A204.1 (cell line): ENCODE measurements around the gene MAGEA2.
"Not testable (repeated sequence)": the region's sequence is repeated elsewhere in the genome, so short reads cannot be mapped to it uniquely, and the experiment has no call there.

Experiments used
- FAIRE-seq: peaks from 2 replicates; lab custom pipeline; 2012; peaks lifted over from hg19 to GRCh38; lab: Jason Lieb, UNC

The MAGEA2 gene

DNA sequence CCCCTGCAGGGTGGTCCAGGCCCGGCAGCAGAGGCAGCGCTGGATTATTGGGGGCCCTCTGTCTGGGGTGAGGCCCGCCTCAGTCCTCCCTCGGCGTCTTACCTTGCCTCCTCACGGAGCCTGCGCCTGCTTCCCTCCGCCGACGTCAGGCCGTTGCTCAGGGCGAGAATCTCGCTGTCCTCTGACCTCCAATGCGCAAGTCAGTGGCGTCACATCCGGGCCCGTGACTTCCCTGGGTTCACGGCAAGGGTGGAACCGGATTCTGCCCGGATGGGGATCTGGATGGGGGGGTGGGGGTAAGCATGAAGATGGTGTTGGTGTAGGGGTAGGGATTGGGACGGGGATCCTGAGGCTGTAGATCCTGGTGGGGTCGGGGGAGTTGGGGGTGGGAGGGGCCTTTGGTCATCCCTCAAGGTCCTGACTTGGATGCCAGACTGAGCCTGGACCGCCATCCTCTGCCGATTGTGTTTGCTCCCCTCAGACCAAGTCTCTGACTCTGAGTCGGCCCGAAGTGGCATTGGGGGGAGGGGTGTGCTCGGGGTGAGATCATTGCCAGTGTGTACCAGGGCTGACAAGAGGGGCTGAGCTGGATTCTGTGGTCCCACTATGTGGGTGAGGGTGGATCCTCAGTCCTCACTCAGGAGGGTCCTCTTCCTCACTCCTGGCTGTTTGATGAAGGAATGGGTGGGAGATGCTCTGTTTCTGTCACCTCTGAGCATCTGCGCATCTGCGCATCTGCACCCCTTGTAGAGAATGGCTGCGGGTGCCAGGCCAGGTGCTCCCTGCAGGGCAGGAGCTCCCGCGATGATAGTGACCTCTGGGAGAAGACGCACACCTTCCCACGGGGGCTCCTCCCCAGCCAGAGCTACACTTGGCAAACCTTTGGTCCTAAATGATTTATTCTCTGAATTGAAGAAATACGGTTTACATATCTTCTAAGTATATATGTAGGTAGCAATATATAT is at the start of gene MAGEA2:
Gene MAGEA2, minus strand, starts transcription at position 157 of the 965 bp plus-strand sequence. CDS start 2,479 bp downstream, outside the sequence.
- not testable (repeated sequence) for FAIRE-seq

DNA sequence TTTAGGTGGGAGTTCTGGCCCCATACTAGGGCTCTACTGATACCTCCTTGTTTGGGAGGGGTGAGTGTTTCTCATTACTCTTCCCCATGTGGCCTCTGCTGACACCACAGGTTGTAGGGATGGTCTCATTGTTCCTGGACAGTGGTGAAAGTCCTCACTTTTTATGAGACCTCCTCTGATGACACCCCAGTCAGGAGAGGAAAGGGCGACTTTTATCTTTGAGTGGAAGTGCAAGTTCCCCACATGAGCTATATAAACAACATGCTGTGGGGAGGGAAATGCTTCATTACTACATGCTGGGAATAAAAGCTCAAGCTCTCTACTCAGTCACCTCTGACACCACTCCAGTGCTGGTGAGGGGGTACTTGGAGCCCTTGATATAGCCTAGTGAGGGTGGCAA is 45.3 kb upstream of the MAGEA2 start:
- FAIRE-seq, result no peak

- FAIRE-seq, result not testable (repeated sequence)
Observed at GRCh38 chrX:152787062-152787461, 33.4 kb upstream of the MAGEA2 start.

DNA sequence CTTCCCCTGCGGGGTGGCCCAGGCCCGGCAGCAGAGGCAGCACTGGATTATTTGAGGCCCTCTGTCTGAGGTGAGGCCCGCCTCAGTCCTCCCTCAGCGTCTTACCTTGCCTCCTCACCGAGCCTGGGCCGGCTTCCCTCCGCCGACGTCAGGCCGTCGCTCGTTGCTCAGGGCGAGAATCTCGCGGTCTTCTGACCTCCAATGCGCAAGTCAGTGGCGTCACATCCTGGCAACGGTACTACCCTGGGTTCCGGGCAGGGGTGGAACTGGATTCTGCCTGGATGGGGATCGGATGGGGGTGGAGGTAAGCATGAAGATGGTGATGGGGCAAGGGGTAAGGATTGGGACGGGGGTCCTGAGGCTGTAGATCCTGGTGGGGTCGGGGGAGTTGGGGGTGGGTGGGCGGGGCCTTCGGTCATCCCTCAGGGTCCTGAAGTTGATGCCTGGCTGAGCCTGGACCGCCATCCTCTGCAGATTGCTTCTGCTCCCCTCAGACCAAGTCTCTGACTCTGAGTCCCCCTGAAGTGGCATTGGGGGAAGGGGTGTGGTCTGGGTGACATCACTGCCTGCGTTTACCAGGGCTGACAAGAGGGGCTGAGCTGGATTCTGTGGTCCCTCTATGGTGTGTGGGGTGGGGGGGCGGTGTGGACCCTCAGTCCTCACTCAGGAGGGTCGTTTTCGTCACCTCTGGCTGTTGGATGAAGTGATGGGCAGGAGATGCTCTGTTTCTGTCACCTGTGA is 16.1 kb upstream of the MAGEA2 start, which contains the start of gene MAGEA6:
Gene MAGEA6, minus strand, starts transcription at position 141 of the 741 bp plus-strand sequence. CDS start 2,039 bp downstream, outside the sequence.
- not testable (repeated sequence) for FAIRE-seq

GRCh38 chrX:152766562-152766961 is 12.9 kb upstream of the MAGEA2 start:
- not testable (repeated sequence) for FAIRE-seq

DNA sequence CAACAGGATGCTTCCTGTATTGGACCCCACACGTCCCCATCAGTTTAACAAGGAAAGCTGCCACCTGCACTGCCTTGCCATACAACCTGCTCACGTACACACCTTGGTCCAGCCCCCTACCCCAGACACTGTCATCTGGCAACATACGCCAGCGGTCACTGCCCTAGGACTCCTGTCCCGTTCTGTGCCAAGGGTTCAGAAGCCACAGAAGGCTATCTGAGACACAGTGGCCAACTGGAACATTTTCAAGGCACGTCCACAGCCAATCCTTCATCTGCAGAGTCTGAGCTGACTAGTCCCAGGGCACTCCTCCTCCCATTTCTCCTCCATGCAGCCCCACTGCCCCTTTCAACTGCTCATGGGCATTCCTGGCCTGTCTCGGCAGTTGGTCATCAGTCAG is 7.9 kb upstream of the MAGEA2 start:
- not testable (repeated sequence) for FAIRE-seq

GRCh38 chrX:152759544-152759943 is 5.9 kb upstream of the MAGEA2 start:
- FAIRE-seq, result not testable (repeated sequence)

DNA sequence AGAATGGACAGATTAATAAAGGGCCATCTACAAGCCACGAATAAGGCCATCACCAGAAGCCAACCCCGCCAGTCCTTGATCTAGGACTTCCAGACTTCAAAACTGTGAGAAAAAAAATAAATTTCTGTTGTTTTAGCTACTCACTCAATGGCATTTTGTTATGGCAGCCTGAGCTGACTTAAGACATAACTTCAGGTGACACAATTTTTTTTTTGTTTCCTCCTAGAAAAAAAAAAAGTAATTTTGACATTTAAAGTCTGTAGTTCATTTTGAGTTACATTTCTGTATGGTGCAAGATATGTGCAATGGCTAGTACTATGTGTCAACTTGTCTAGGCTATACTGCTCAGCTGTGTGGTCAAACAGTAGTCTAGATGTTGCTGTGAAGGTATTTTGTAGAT is 5.3 kb upstream of the MAGEA2 start, which contains the start of gene CSAG3:
Gene CSAG3, plus strand, starts transcription at position 301 of the 400 bp plus-strand sequence.
- FAIRE-seq, result not testable (repeated sequence)

DNA sequence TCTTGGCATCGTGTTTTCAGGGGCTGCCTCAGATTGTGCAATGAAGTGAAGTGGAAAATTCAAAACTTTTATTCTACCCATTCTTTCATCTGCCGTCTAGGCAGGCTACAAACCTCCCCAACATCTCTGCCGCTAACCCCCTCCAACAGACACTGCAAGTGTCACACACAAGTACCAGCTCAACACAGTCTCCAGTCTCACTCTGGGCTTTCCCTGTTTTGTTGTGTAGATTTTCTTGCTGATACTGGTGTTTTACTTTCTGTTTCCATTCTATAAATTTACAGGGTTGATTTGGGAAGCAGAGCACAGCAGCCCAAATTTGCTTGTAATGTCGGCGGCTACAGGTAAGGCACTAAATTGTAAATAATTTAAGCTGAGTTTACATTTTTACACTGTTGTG is 1.2 kb upstream of the MAGEA2 start:
- FAIRE-seq, result not testable (repeated sequence)

- no peak for FAIRE-seq
Observed at GRCh38 chrX:152738560-152738959, 15.1 kb downstream of the MAGEA2 start.

DNA sequence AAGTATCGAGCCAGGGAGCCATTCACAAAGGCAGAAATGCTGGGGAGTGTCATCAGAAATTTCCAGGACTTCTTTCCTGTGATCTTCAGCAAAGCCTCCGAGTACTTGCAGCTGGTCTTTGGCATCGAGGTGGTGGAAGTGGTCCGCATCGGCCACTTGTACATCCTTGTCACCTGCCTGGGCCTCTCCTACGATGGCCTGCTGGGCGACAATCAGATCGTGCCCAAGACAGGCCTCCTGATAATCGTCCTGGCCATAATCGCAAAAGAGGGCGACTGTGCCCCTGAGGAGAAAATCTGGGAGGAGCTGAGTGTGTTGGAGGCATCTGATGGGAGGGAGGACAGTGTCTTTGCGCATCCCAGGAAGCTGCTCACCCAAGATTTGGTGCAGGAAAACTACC is 17.1 kb downstream of the MAGEA2 start:
- not testable (repeated sequence) for FAIRE-seq

DNA sequence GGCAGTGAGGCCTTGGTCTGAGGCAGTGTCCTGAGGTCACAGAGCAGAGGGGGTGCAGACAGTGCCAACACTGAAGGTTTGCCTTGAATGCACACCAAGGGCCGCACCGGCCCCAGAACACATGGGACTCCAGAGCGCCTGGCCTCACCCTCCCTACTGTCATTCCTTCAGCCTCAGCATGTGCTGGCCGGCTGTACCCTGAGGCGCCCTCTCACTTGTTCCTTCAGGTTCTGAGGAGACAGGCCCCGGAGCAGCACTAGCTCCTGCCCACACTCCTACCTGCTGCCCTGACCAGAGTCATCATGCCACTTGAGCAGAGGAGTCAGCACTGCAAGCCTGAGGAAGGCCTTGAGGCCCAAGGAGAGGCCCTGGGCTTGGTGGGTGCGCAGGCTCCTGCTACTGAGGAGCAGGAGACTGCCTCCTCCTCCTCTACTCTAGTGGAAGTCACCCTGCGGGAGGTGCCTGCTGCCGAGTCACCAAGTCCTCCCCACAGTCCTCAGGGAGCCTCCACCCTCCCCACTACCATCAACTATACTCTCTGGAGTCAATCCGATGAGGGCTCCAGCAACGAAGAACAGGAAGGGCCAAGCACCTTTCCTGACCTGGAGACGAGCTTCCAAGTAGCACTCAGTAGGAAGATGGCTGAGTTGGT is 17.7 kb downstream of the MAGEA2 start:
- FAIRE-seq, result no peak

DNA sequence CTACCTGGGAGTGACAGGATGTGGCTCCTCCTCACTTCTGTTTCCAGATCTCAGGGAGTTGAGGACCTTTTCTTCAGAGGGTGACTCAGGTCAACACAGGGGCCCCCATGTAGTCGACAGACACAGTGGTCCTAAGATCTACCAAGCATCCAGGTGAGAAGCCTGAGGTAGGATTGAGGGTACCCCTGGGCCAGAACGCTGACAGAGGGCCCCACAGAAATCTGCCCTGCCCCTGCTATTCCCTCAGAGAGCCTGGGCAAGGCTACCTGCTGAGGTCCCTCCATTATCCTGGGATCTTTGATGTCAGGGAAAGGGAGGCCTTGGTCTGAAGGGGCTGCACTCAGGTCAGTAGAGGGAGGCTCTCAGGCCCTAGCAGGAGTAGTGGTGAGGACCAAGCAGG is 18.5 kb downstream of the MAGEA2 start:
- no peak for FAIRE-seq

GRCh38 chrX:152734143-152734858 is 19.3 kb downstream of the MAGEA2 start:
- not testable (repeated sequence) for FAIRE-seq

- FAIRE-seq, result no peak
Observed at GRCh38 chrX:152733261-152733975, 20.2 kb downstream of the MAGEA2 start, which contains the start of the genes CSAG1 and MAGEA12. CSAG1 (minus strand) TSS chrX:152733721; CDS start chrX:152732460, 1,261 bp downstream. MAGEA12 (plus strand) TSS chrX:152733757; CDS start chrX:152736162, 2,405 bp downstream.

GRCh38 chrX:152725409-152725808 is 28.2 kb downstream of the MAGEA2 start:
- FAIRE-seq, result no peak

DNA sequence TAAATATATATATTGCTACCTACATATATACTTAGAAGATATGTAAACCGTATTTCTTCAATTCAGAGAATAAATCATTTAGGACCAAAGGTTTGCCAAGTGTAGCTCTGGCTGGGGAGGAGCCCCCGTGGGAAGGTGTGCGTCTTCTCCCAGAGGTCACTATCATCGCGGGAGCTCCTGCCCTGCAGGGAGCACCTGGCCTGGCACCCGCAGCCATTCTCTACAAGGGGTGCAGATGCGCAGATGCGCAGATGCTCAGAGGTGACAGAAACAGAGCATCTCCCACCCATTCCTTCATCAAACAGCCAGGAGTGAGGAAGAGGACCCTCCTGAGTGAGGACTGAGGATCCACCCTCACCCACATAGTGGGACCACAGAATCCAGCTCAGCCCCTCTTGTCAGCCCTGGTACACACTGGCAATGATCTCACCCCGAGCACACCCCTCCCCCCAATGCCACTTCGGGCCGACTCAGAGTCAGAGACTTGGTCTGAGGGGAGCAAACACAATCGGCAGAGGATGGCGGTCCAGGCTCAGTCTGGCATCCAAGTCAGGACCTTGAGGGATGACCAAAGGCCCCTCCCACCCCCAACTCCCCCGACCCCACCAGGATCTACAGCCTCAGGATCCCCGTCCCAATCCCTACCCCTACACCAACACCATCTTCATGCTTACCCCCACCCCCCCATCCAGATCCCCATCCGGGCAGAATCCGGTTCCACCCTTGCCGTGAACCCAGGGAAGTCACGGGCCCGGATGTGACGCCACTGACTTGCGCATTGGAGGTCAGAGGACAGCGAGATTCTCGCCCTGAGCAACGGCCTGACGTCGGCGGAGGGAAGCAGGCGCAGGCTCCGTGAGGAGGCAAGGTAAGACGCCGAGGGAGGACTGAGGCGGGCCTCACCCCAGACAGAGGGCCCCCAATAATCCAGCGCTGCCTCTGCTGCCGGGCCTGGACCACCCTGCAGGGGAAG is 39.5 kb downstream of the MAGEA2 start, which contains the start of gene MAGEA2B:
Gene MAGEA2B, plus strand, starts transcription at position 814 of the 973 bp plus-strand sequence. CDS start 2,479 bp downstream, outside the sequence.
- not testable (repeated sequence) for FAIRE-seq

- FAIRE-seq, result not testable (repeated sequence)
Observed at GRCh38 chrX:152713195-152713594, 40.4 kb downstream of the MAGEA2 start.

DNA sequence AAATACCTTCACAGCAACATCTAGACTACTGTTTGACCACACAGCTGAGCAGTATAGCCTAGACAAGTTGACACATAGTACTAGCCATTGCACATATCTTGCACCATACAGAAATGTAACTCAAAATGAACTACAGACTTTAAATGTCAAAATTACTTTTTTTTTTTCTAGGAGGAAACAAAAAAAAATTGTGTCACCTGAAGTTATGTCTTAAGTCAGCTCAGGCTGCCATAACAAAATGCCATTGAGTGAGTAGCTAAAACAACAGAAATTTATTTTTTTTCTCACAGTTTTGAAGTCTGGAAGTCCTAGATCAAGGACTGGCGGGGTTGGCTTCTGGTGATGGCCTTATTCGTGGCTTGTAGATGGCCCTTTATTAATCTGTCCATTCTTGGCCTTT is 44.5 kb downstream of the MAGEA2 start, which contains the start of gene CSAG2:
Gene CSAG2, minus strand, starts transcription at position 101 of the 400 bp plus-strand sequence. CDS start 161 bp downstream, outside the sequence.
- FAIRE-seq, result not testable (repeated sequence)
